K562 (cell line): ENCODE results near the gene LRFN3. TPM values are rescaled to one million over a fixed set of nuclear protein-coding genes. Genes with fewer than 3 reads are reported as not detected.

Experiments
- ATAC-seq: fragments of 200-7000 bp; cut with Tn5 transposase; 3 replicates; pipeline ENCODE4 v1.9.1; 2020; ENCODE audit warnings: moderate library complexity
- BruUV-seq: library from RNA; stranded (reverse); fragments of 400-500 nt; replicated peaks from 2 replicates; lab custom pipeline; 2021; lab: Mats Ljungman, UMichigan
- CTCF ChIA-PET: fragments of 300-600 bp; formaldehyde crosslinking; extraction: SDS; loops from one replicate; lab custom pipeline; 2021; ENCODE audit warnings: low intra/inter-chr PET ratio; lab: Yijun Ruan, JAX
- POLR2A ChIA-PET: fragments of 300-600, 350-650 bp; sonication (Branson Sonifier 250); formaldehyde crosslinking; extraction: SDS; loops from one replicate; lab custom pipeline; 2021; ENCODE audit warnings: antibody characterized with exemption, inconsistent platforms; lab: Yijun Ruan, JAX
- DNase-seq, 4 experiments: peaks; one replicate each; pipeline versions ENCODE4 v3.0.0 to v3.0.0-alpha.2; 2011 to 2018; ENCODE audit warnings: low spot score in 3 of 4, mixed read lengths in 3 of 4; ENCODE audit errors: extremely low read depth in 1 of 4
- FAIRE-seq: peaks from 2 replicates; lab custom pipeline; 2011; peaks lifted over from hg19 to GRCh38; lab: Jason Lieb, UNC
- H2AFZ ChIP-seq: 2 replicates; pipeline ENCODE4 v1.6.0; 2011; ENCODE audit warnings: low read depth, low read length, control low read depth, inconsistent platforms
- H3K27ac ChIP-seq: fragments of 200-600 bp; 3 replicates; pipeline ENCODE4 v1.8.0; 2011; ENCODE audit warnings: low read depth, mild to moderate bottlenecking, control low read depth, inconsistent platforms, low read length, moderate library complexity, mixed read lengths; ENCODE audit errors: extremely low read depth
- H3K27me3 ChIP-seq, 2 experiments: fragments of 300-600 bp in 1 of 2; 2 replicates in 1 of 2; 3 replicates in 1 of 2; pipeline versions ENCODE4 v1.6.0 to v1.8.0; 2011; ENCODE audit warnings: inconsistent platforms in 2 of 2, low read length in 2 of 2, mild to moderate bottlenecking in 1 of 2, mixed read lengths in 1 of 2, moderate library complexity in 1 of 2; ENCODE audit not compliant: control insufficient read depth in 2 of 2, insufficient read depth in 2 of 2
- H3K36me3 ChIP-seq: fragments of 300-600 bp; 3 replicates; pipeline ENCODE4 v1.8.0; 2011; ENCODE audit warnings: mild to moderate bottlenecking, low read length, inconsistent platforms; ENCODE audit not compliant: control insufficient read depth, insufficient read depth
- H3K4me1 ChIP-seq, 2 experiments: fragments of 200-600 bp in 1 of 2; replicated peaks in 1 of 2; 2 replicates in 1 of 2; 3 replicates in 1 of 2; pipeline versions ENCODE4 v1.5.1 to v1.8.0; 2011; ENCODE audit warnings: inconsistent platforms in 2 of 2, low read length in 2 of 2, mild to moderate bottlenecking in 1 of 2, mixed read lengths in 1 of 2, moderate library complexity in 1 of 2; ENCODE audit not compliant: control insufficient read depth in 2 of 2, insufficient read depth in 2 of 2
- H3K4me2 ChIP-seq: 2 replicates; pipeline ENCODE4 v1.6.1; 2011; ENCODE audit warnings: low read length, control low read depth, inconsistent platforms, mixed read lengths; ENCODE audit not compliant: insufficient read depth
- H3K4me3 ChIP-seq: fragments of 200-600 bp; sonication (generic), shearing (Covaris generic); 2 replicates; pipeline ENCODE4 v1.5.1; 2016; ENCODE audit warnings: control low read depth, inconsistent platforms
- H3K79me2 ChIP-seq: fragments of 200-600 bp; 3 replicates; pipeline ENCODE4 v1.8.0; 2011; ENCODE audit warnings: low read length, inconsistent platforms; ENCODE audit not compliant: control insufficient read depth, insufficient read depth
- H3K9ac ChIP-seq, 2 experiments: 2 replicates each; pipeline versions ENCODE4 v1.6.0 to v1.6.1; 2011; ENCODE audit warnings: low read depth in 2 of 2, low read length in 2 of 2, control low read depth in 1 of 2, inconsistent platforms in 1 of 2, mild to moderate bottlenecking in 1 of 2, mixed read lengths in 1 of 2; ENCODE audit not compliant: insufficient read depth in 1 of 2
- H3K9me1 ChIP-seq: one replicate; pipeline ENCODE4 v1.6.0; 2011; ENCODE audit warnings: inconsistent platforms, mild to moderate bottlenecking, low read length, moderate library complexity; ENCODE audit not compliant: control insufficient read depth, insufficient read depth
- H3K9me3 ChIP-seq: replicated peaks from 2 replicates; pipeline ENCODE4 v1.5.1; 2011; ENCODE audit warnings: low read depth, low read length, inconsistent platforms; ENCODE audit not compliant: control insufficient read depth, insufficient read depth
- H4K20me1 ChIP-seq: replicated peaks from 2 replicates; pipeline ENCODE4 v1.6.1; 2011; ENCODE audit warnings: low read length, inconsistent platforms, mixed read lengths; ENCODE audit not compliant: control insufficient read depth, insufficient read depth
- CREB1 ChIP-seq, 2 experiments: sonication (generic) in 1 of 2; formaldehyde crosslinking in 1 of 2; IDR thresholded peaks; 2 replicates each; pipeline versions ENCODE4 v1.6.1 to v1.8.0; 2012 to 2022; ENCODE audit warnings: inconsistent platforms in 1 of 2, mild to moderate bottlenecking in 1 of 2, missing genetic modification reagents in 1 of 2, moderate library complexity in 1 of 2
- HDAC3 ChIP-seq: fragments of 450-650 bp; IDR thresholded peaks from 2 replicates; pipeline ENCODE4 v1.6.1; 2018; ENCODE audit warnings: borderline replicate concordance, mild to moderate bottlenecking, moderate library complexity; ENCODE audit not compliant: partially characterized antibody
- HMGN3 ChIP-seq: IDR thresholded peaks from 2 replicates; pipeline ENCODE4 v1.6.1; 2011; ENCODE audit warnings: borderline replicate concordance, low read depth, mild to moderate bottlenecking, mixed read lengths, low read length; ENCODE audit not compliant: insufficient read length; ENCODE audit errors: extremely low read depth
- MCM5 ChIP-seq: fragments of 450-650 bp; IDR thresholded peaks from 2 replicates; pipeline ENCODE4 v1.6.1; 2016; ENCODE audit warnings: low read depth
- WGBS: fragments of 100-300 bp; shearing (Covaris generic); methylation state at CpG from one replicate; pipeline ENCODE4 v1.1.6; 2016; ENCODE audit warnings: low coverage, mixed read lengths; ENCODE audit not compliant: insufficient coverage; ENCODE audit errors: missing lambda C conversion rate; 5-methylcytosine and 5-hydroxymethylcytosine counted together
- in situ Hi-C: fragments of 300-500 bp; cut with MboI; formaldehyde crosslinking; loops from 4 replicates; pipeline ENCODE4 v1.15.0; 2018; ENCODE audit warnings: inconsistent platforms, mixed read lengths
- intact Hi-C: fragments of 100-400 bp; cut with micrococcal nuclease; formaldehyde crosslinking; loops from 2 replicates; pipeline ENCODE4 v1.14.2; 2022
- polyA plus RNA-seq, 8 experiments: library from polyadenylated mRNA; depleted of rRNA in 4 of 8; stranded (reverse) in 5 of 8; unstranded in 3 of 8; fragments of >200 nt; fragmentation: Nextera tagmentation in 2 of 8; fragmentation: Illumina TruSeq in 1 of 8; extraction: Ambion mirVana in 2 of 8; extraction: Trizol in 1 of 8; gene quantifications; 2 replicates each; pipeline versions ENCODE4 v1.2.1 to v1.2.3, GENCODE V29; 2011 to 2014; ENCODE audit warnings: inconsistent platforms in 1 of 8, missing spikeins in 1 of 8
- total RNA-seq, 7 experiments: library from RNA; depleted of rRNA in 6 of 7; stranded (reverse); fragments of >200 nt in 6 of 7; fragmentation: Illumina TruSeq in 2 of 7; extraction: Trizol in 2 of 7; gene quantifications; 2 replicates each; pipeline versions ENCODE4 v1.2.1 to v1.2.3, GENCODE V29; 2011 to 2021; ENCODE audit warnings: low replicate concordance in 1 of 7
- TF ChIP-seq, protein P1 (sequence below): IDR thresholded peaks from 2 replicates; pipeline ENCODE4 v1.6.1; 2014; ENCODE audit warnings: antibody characterized with exemption

The LRFN3 gene
- total and polyA plus RNA-seq, 9 of the 15 experiments (the other 6 are each of a cell fraction or from before 2014, with no cell fraction given) = 0.03 to 0.12 (median 0.11) TPM; not detected in 6

DNA sequence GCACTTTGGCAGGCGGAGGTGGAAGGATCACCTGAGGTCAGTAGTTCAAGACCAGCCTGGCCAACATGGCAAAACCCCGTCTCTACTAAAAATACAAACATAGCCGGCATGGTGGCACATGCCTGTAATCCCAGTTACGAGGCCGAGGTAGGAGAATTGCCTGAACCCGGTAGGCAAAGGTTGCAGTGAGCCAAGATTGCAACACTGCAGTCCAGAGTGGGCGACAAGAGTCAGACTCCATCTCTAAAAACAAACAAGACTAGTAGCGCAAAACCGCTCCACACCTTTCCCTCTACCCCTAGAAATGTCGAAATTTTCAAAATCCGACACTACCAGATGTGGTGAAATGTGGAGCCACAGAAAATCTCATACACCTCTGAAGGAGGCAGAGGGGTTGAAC is 16.9 kb upstream of the LRFN3 start (continued):
- TF ChIP-seq HDAC3 (no peak), MCM5 (no peak)
- TF ChIP-seq, protein P1, sequence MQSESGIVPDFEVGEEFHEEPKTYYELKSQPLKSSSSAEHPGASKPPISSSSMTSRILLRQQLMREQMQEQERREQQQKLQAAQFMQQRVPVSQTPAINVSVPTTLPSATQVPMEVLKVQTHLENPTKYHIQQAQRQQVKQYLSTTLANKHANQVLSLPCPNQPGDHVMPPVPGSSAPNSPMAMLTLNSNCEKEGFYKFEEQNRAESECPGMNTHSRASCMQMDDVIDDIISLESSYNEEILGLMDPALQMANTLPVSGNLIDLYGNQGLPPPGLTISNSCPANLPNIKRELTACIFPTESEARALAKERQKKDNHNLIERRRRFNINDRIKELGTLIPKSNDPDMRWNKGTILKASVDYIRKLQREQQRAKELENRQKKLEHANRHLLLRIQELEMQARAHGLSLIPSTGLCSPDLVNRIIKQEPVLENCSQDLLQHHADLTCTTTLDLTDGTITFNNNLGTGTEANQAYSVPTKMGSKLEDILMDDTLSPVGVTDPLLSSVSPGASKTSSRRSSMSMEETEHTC = no peak

DNA sequence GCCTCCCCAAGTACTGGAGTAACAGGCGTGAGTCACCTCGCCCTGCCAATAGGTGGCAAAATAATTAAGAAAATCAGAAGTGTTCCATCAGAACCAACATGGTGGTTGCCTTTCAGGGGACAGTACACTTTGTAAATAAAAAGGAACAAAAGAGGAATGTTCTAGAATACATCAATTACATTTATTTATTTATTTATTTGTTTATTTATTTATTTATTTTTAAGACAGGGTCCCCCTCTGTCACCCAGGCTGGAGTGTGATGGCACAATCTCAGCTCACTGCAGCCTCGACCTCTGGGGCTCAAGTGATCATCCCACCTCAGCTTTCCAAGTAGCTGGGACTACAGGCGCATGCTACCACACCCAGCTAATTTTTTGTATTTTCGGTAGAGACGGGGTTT is 15.2 kb upstream of the LRFN3 start:
- no peak overlapping the region for H3K27ac ChIP-seq
- intact Hi-C loops = no loop called here
- no peak overlapping the region for H3K4me2 ChIP-seq
- ChIA-PET POLR2A (interaction anchor here (0.6 to 0.8 kb wide), 2 partner anchors 13 to 377 kb away, joined by 3 read pairs; partner anchors contain the start of gene TYROBP), CTCF (no interaction called here)
- H3K36me3 ChIP-seq = no peaks in the 10 kb centered on the region
- no peaks in the 10 kb centered on the region for H3K9me1 ChIP-seq
- WGBS = 2% methylated on average over 6 of the region's 6 CpGs
- FAIRE-seq = no peak
- H2AFZ ChIP-seq = no peak overlapping the region
- no peak overlapping the region for H3K4me3 ChIP-seq
- no peaks in the 10 kb centered on the region for H4K20me1 ChIP-seq
- H3K9ac ChIP-seq = no peak overlapping the region
- H3K4me1 ChIP-seq = no peaks in the 10 kb centered on the region; a peak in 1 of 5 replicates
- DNase-seq = no peak
- ATAC-seq = no peak
- TF ChIP-seq CREB1 (IDR thresholded peaks at IDR 0.05) = no peak
- TF ChIP-seq CREB1 (CRISPR knock-in tag; IDR thresholded peaks at IDR 0.05) = no peak
- TF ChIP-seq HMGN3 = no peak
- TF ChIP-seq, all 486 proteins: peak for 0
- Histone ChIP-seq H3K79me2 (no peaks in the 10 kb centered on the region), H3K27me3 (peaks cover 6 to 39% of the 10 kb centered on the region in 2 experiments; a peak in 4 of 5 replicates), H3K9me3 (no peaks in the 10 kb centered on the region)
- in situ Hi-C loops = no loop called here
- no TSS peak for BruUV-seq
